Stimulated activated CD4-positive, alpha-beta T cell treated with anti-CD3 and anti-CD28 coated beads, TNF-alpha, amount 100 ng/mL, for 24 hours (primary cell): ENCODE measurements around the gene CSNK1G2.

Experiments
- DNase-seq, 3 experiments: peaks; one replicate each; pipeline ENCODE4 v3.0.0-alpha.2; 2020; ENCODE audit warnings: low read depth in 3 of 3

Gene CSNK1G2

GRCh38 chr19:1941146-1942077, at the start of gene CSNK1G2:
Gene CSNK1G2 (plus strand): TSS chr19:1941172. CDS start chr19:1969773, 28,601 bp downstream.
- no peak for DNase-seq

GRCh38 chr19:1893791-1894190, 47.2 kb upstream of the CSNK1G2 start:
- no peak for DNase-seq

GRCh38 chr19:1896508-1896907, 44.5 kb upstream of the CSNK1G2 start:
- DNase-seq = no peak

- DNase-seq = no peak
These were observed 39.0 kb upstream of the CSNK1G2 start for GRCh38 chr19:1901940-1902404.

GRCh38 chr19:1902923-1903322, 38.0 kb upstream of the CSNK1G2 start:
- no peak for DNase-seq

GRCh38 chr19:1904860-1905109, 36.2 kb upstream of the CSNK1G2 start:
- no peak for DNase-seq

GRCh38 chr19:1905110-1905862, 35.7 kb upstream of the CSNK1G2 start, which contains the start of the genes ADAT3 and SCAMP4:
Gene ADAT3 (plus strand): TSS chr19:1905399. CDS start chr19:1912048, 6,649 bp downstream.
Gene SCAMP4 (plus strand): TSS chr19:1905399. CDS start chr19:1915020, 9,621 bp downstream.
- DNase-seq = peak; percentile 94 to 99 (median 96)

GRCh38 chr19:1905863-1906375, 35.1 kb upstream of the CSNK1G2 start:
- no peak for DNase-seq

GRCh38 chr19:1906985-1907562, 33.9 kb upstream of the CSNK1G2 start:
- no peak for DNase-seq

- DNase-seq = no peak
These were observed 33.2 kb upstream of the CSNK1G2 start for GRCh38 chr19:1907563-1908363.

- DNase-seq = no peak
These were observed 32.7 kb upstream of the CSNK1G2 start for GRCh38 chr19:1908364-1908678.

- no peak for DNase-seq
These were observed 31.3 kb upstream of the CSNK1G2 start for GRCh38 chr19:1909761-1910080.

- no peak for DNase-seq
These were observed 30.8 kb upstream of the CSNK1G2 start for GRCh38 chr19:1910177-1910576.

GRCh38 chr19:1911098-1911497, 29.9 kb upstream of the CSNK1G2 start:
- no peak for DNase-seq

- DNase-seq = no peak
These were observed 29.0 kb upstream of the CSNK1G2 start for GRCh38 chr19:1911995-1912394.

- no peak for DNase-seq
These were observed 28.0 kb upstream of the CSNK1G2 start for GRCh38 chr19:1912760-1913505.

GRCh38 chr19:1913781-1914577, 27.0 kb upstream of the CSNK1G2 start:
- no peak for DNase-seq

GRCh38 chr19:1914826-1915341, 26.1 kb upstream of the CSNK1G2 start:
- no peak for DNase-seq

GRCh38 chr19:1917146-1917545, 23.8 kb upstream of the CSNK1G2 start:
- DNase-seq = no peak

GRCh38 chr19:1917926-1918325, 23.0 kb upstream of the CSNK1G2 start:
- DNase-seq = no peak
